ENCODE measurements around the gene GPR149.
"Not testable (repeated sequence)": the region's sequence is repeated elsewhere in the genome, so short reads cannot be mapped to it uniquely, and the experiment has no call there.

The GPR149 gene

DNA sequence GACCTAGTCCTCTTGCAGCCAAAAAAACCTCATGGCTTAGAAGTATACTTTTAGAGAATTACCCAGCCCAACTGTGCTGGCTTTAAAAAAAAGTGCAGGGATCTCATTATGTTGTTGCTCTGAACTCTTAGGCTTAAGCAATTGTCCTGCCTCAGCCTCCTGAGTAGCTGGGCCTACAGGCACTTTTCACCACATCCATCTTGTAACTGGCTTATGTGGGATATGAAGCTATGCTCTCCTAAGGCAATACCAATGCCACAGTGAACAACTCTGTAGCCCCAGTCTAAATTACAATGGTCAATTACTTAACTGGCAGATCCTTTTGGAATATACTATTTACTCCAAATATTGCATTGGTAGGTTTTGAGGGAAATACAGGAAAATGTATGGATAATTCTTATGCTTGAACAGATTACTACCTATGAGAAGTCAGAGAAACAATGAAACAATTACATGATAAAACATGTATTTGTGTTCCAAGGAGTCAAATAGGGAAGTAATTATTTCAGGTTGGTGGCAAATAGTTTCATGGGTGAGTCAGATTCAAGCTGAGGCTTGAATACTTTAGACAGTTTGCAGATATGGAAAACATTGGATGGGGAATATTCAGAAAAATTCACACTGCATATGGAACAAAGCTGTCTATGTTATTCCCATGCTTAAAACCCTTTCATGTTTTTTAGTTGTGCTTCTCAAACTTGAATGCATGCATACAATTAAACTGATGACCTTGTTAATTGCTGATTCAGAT lies 34.6 kb upstream of the GPR149 start:
- no peaks in the 10 kb centered on the region for H4K20me1 ChIP-seq (ENCODE audit: low read depth, low read length)
- H2AFZ ChIP-seq (ENCODE audit: low read depth, low read length, severe bottlenecking), result no peak overlapping the region
- no peaks in the 10 kb centered on the region for H3K9me3 ChIP-seq (ENCODE audit: insufficient read depth, low read length)
- no peaks in the 10 kb centered on the region for H3K36me3 ChIP-seq (ENCODE audit: low read length)
- TF ChIP-seq, protein P1, sequence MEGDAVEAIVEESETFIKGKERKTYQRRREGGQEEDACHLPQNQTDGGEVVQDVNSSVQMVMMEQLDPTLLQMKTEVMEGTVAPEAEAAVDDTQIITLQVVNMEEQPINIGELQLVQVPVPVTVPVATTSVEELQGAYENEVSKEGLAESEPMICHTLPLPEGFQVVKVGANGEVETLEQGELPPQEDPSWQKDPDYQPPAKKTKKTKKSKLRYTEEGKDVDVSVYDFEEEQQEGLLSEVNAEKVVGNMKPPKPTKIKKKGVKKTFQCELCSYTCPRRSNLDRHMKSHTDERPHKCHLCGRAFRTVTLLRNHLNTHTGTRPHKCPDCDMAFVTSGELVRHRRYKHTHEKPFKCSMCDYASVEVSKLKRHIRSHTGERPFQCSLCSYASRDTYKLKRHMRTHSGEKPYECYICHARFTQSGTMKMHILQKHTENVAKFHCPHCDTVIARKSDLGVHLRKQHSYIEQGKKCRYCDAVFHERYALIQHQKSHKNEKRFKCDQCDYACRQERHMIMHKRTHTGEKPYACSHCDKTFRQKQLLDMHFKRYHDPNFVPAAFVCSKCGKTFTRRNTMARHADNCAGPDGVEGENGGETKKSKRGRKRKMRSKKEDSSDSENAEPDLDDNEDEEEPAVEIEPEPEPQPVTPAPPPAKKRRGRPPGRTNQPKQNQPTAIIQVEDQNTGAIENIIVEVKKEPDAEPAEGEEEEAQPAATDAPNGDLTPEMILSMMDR (IDR thresholded peaks at IDR 0.05; ENCODE audit: insufficient read depth, low read length, poor library complexity, severe bottlenecking), result no peak
- TF ChIP-seq EZH2phosphoT487 (conservative IDR thresholded peaks at IDR 0.05; ENCODE audit: low read length), result no peak
- H3K4me2 ChIP-seq (ENCODE audit: low read depth, low read length, poor library complexity, severe bottlenecking), result no peak overlapping the region
- H3K27me3 ChIP-seq (ENCODE audit: low read length), result no peaks in the 10 kb centered on the region
- H3K79me2 ChIP-seq (ENCODE audit: insufficient read depth, low read length), result no peaks in the 10 kb centered on the region
- no peak overlapping the region for H3K9ac ChIP-seq (ENCODE audit: low read length)
- no peak overlapping the region for H3K27ac ChIP-seq (ENCODE audit: low read depth, low read length)
- no peaks in the 10 kb centered on the region for H3F3A ChIP-seq (ENCODE audit: insufficient read depth)
- H3K4me3 ChIP-seq (ENCODE audit: insufficient read depth, low read length, poor library complexity, severe bottlenecking), result no peak overlapping the region
- H3K9me2 ChIP-seq (replicated peaks; ENCODE audit: insufficient read depth, low read length), result no peaks in the 10 kb centered on the region

DNA sequence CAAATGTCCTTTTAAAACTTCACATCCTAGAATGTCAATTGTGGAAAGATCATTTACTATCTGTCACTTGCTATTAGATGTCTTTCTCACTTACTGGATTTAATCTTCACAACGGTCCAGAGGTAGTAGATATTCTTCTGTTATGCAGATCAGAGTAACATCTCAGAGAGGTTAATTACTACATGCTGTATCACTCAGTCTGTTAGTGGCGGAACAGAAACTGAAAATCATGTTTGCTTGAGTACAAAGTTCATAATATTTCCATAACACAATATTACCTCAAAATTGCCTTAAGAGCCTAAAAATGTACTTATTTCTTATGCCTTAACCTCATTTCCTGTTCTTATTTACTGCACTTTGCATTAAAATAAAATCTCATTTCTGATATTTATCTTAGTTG lies 28.6 kb upstream of the GPR149 start:
- Histone ChIP-seq H3K9me2 (replicated peaks; ENCODE audit: insufficient read depth, low read length) (no peaks in the 10 kb centered on the region), H3K9me3 (ENCODE audit: insufficient read depth, low read length) (no peaks in the 10 kb centered on the region), H3K27ac (ENCODE audit: low read depth, low read length) (no peak overlapping the region), H3K27me3 (ENCODE audit: low read length) (no peaks in the 10 kb centered on the region), H2AFZ (ENCODE audit: low read depth, low read length, severe bottlenecking) (no peak overlapping the region), H3F3A (ENCODE audit: insufficient read depth) (no peaks in the 10 kb centered on the region), H3K36me3 (ENCODE audit: low read length) (no peaks in the 10 kb centered on the region), H3K4me3 (ENCODE audit: insufficient read depth, low read length, poor library complexity, severe bottlenecking) (no peak overlapping the region), H4K20me1 (ENCODE audit: low read depth, low read length) (no peaks in the 10 kb centered on the region), H3K9ac (ENCODE audit: low read length) (no peak overlapping the region), H3K79me2 (ENCODE audit: insufficient read depth, low read length) (no peaks in the 10 kb centered on the region), H3K4me2 (ENCODE audit: low read depth, low read length, poor library complexity, severe bottlenecking) (no peak overlapping the region)
- no peak for TF ChIP-seq EZH2phosphoT487 (conservative IDR thresholded peaks at IDR 0.05; ENCODE audit: low read length)
- TF ChIP-seq, protein P1 (IDR thresholded peaks at IDR 0.05; ENCODE audit: insufficient read depth, low read length, poor library complexity, severe bottlenecking), result no peak

DNA sequence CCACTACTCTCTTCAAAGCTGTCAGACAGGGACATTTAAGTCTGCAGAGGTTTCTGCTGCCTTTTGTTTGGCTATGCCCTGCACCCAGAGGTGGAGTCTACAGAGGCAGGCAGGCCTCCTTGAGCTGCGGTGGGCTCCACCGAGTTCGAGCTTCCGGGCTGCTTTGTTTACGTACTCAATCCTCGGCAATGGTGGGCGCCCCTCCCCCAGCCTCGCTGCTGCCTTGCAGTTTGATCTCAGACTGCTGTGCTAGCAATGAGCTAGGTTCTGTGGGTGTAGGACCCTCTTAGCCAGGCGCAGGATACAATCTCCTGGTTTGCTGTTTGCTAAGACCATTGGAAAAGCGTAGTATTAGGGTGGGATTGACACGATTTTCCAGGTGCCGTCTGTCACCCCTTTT lies 9.1 kb upstream of the GPR149 start:
- not testable (repeated sequence) for H2AFZ ChIP-seq (ENCODE audit: low read depth, low read length, severe bottlenecking); H3K4me2 ChIP-seq (ENCODE audit: low read depth, low read length, poor library complexity, severe bottlenecking); H3K27me3 ChIP-seq (ENCODE audit: low read length)

DNA sequence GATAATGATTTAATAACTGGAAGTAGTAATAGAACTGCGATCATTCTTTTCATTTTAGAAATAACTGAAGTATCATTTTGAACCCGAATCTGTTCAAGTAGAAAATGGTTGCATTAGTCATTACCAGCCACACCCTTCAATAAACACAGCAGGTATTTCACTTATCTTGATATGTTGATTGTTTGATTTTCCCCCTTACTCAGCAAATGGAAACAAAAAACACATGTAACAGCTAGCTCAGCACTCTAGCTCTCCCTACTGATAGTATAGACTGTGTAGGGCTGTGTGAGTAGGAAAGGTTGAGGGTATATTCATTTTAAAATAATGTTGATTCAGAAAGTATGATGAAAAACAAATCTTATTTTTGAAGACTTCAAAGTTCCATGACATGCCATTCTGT lies 1.1 kb upstream of the GPR149 start:
- Histone ChIP-seq H3K4me2 (ENCODE audit: low read depth, low read length, poor library complexity, severe bottlenecking) (no peak overlapping the region), H4K20me1 (ENCODE audit: low read depth, low read length) (no peaks in the 10 kb centered on the region), H3F3A (ENCODE audit: insufficient read depth) (no peaks in the 10 kb centered on the region), H2AFZ (ENCODE audit: low read depth, low read length, severe bottlenecking) (no peak overlapping the region), H3K9ac (ENCODE audit: low read length) (no peak overlapping the region), H3K4me3 (ENCODE audit: insufficient read depth, low read length, poor library complexity, severe bottlenecking) (no peak overlapping the region), H3K9me2 (replicated peaks; ENCODE audit: insufficient read depth, low read length) (no peaks in the 10 kb centered on the region), H3K9me3 (ENCODE audit: insufficient read depth, low read length) (no peaks in the 10 kb centered on the region), H3K79me2 (ENCODE audit: insufficient read depth, low read length) (no peaks in the 10 kb centered on the region), H3K27me3 (ENCODE audit: low read length) (no peaks in the 10 kb centered on the region), H3K36me3 (ENCODE audit: low read length) (no peaks in the 10 kb centered on the region), H3K27ac (ENCODE audit: low read depth, low read length) (no peak overlapping the region)
- TF ChIP-seq, protein P1 (IDR thresholded peaks at IDR 0.05; ENCODE audit: insufficient read depth, low read length, poor library complexity, severe bottlenecking), result no peak
- no peak for TF ChIP-seq EZH2phosphoT487 (conservative IDR thresholded peaks at IDR 0.05; ENCODE audit: low read length)

More for the DNA sequence above, 9.1 kb upstream of the GPR149 start:
- not testable (repeated sequence) for H3K9ac ChIP-seq (ENCODE audit: low read length); H3K79me2 ChIP-seq (ENCODE audit: insufficient read depth, low read length); H3K9me2 ChIP-seq (replicated peaks; ENCODE audit: insufficient read depth, low read length); H3K4me3 ChIP-seq (ENCODE audit: insufficient read depth, low read length, poor library complexity, severe bottlenecking); H3K36me3 ChIP-seq (ENCODE audit: low read length); H3K27ac ChIP-seq (ENCODE audit: low read depth, low read length); H3K9me3 ChIP-seq (ENCODE audit: insufficient read depth, low read length); H4K20me1 ChIP-seq (ENCODE audit: low read depth, low read length); H3F3A ChIP-seq (ENCODE audit: insufficient read depth)

All from SU-DHL-6 (cell line).